8988T (cell line): Measurements from ENCODE around the gene PHC2.

ENCODE experiments used
- DNase-seq: peaks from one replicate; pipeline ENCODE4 v3.0.0; 2011

Gene PHC2

GRCh38 chr1:33445108-33445507 is 14.2 kb upstream of the PHC2 start:
- DNase-seq, result no peak

GRCh38 chr1:33443705-33444180 is 12.8 kb upstream of the PHC2 start:
- DNase-seq, result no peak

DNA sequence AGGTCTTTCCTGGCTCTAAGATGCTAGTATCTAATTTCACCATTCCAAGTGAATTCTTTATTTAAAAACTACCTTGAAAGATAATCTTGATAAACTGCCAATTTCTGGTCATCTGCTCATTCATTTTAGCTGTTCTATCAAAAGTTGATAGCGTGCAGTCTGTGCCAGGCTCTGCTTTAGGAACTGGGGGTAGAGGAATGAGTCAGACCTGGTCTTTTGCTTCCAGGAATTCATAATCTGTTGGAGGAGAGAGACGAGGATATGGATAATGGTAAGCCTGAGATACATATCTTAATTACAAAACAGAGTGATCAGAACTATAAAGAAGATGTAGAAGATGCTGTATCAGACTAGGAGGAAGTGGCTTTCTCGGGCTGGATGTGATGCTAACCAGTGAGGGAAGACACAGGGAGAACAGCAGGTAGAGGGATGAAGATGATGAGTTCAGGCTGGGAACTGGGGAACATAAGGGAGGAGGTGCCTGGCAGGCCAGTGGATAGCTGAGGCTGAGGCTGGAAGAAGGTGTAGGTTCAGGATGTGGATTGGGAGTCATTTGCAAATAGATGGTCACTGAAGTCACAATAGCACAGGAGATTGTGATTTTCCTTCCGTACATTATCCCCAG is 12.3 kb upstream of the PHC2 start:
- DNase-seq, result no peak

DNA sequence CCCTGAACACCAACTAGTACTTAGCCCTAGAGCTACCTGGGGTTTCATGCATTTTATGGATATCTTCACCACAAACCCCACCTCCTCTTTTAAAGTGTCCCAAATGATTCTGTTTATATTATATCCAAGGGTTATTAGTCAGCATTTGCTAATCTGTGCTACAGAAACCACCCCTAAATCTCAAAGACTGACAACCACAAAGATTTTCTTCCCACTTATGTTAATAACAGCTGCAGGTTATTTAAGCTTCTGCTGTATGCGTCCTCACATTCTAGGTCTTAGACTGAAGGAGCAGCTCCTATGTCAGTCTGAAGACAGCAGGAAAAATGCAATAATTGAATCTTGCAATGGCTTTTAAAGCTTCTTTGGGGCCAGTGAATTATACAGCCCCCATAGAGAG is 11.2 kb upstream of the PHC2 start:
- no peak for DNase-seq

- DNase-seq, result no peak
Observed at GRCh38 chr1:33441088-33441745, 10.3 kb upstream of the PHC2 start.

- no peak for DNase-seq
Observed at GRCh38 chr1:33439662-33440061, 8.8 kb upstream of the PHC2 start.

- no peak for DNase-seq
Observed at GRCh38 chr1:33438364-33439160, 7.7 kb upstream of the PHC2 start.

DNA sequence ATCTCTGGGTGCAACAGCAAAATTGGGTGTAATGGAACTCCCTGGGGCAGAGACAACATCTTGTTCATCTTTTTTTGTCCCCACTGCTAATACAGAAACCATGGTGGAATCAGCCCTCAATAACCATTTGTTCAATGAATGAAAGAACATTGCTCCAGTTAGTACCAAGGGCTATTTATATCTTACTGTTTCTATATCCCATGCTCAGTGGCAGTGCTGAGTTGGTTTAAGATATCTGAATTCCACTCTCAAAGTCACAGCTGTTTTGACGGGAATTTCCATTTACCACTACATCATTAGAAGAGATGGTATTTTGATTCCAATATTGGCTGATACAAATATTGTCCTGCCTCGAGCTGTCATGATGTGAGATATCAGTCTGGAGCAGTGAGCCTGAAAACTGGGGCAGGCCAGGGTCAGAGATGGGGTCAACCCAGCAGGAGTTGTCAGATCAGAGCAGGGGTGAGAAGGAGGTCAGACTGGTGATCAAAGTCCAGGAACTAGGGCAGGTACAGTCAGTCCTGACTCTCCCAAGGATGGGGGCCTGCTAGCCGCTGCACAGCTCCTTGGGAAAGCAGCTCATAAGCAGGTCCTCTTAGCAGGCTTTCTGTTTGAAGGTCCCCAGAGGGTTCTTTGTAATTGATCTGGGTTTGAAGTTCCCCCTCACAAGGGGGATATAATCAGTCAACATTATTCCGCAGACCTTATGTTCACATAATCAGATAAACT is 5.8 kb upstream of the PHC2 start:
- DNase-seq, result no peak

- DNase-seq, result no peak
Observed at GRCh38 chr1:33435096-33435820, 4.4 kb upstream of the PHC2 start.

DNA sequence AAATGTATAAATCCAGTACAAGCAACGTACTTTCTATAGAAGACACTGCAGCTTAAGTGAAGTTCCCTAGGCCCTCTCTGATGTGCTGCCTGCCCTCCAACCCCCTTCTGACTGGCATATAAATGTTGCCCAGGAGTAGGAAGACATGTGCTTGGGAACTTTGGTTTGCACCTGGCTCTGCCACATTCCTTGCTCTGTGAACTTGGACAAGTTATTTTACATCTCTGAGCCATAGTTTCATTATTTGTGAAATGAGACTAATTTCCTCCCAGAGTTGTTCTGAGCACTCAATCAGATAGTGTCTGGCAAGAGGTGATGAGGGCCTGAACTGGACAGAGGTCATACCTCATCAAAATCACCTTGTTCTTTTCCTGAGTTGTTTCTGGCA is 3.5 kb upstream of the PHC2 start:
- DNase-seq, result no peak

- no peak for DNase-seq
Observed at GRCh38 chr1:33433509-33434362, 2.8 kb upstream of the PHC2 start.

- DNase-seq, result no peak
Observed at GRCh38 chr1:33429856-33430691, 821 bp downstream of the PHC2 start.

DNA sequence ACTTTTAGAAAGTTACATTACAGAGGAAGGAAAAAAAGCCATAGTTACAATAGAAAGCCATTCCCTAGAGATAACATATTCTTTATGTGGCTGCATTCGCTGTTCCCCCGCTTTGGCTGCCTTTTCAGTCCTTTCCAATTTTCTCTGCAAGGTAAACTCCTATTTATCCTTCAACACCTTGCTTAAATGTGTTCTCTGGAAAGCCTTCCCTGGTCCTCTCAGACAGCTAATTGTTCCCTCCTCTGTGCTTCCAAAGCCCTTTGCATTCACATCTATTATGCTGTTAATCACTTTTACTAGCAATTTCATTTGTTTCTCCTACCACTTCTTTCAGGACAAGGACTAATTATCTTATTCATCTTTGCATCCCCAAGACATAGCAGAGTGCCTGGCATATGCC is 1.6 kb downstream of the PHC2 start:
- DNase-seq, result no peak

DNA sequence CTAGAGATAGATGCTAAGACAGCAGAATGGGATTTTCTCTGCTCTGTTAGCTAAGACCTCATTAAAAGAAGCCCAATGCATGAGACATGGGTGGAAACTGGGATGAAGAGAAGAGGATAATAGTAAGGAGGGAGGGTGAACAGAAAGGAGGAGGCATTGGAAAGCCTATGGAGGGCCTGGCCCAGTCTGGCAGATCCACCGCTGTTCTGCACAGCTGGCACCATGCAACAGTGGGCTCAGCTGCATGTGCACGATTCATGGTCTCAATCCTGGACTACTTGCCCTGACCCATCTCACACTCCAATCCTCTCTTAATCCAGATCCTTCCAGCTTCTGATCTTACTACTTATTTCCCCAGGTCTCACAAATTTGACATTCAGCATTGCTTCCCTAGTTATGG is 2.2 kb downstream of the PHC2 start:
- no peak for DNase-seq

DNA sequence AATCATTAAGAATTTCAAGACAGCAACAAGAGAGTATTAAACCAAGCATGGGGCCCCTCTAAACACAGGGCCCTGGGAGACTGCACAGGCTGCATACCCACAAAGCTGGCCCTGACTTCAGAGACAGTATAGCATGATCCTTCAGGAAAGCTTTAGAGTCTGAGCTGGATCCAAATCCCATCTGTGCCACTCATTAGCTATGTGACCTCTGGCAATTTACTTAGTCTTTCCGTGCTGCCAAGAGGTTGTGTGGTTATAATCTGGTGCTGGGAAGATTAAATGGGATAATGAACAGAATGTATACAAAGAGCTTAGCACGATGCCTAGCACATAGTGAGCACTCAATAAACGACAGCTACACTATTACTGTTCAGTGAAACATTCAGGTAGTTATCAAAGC is 4.0 kb downstream of the PHC2 start:
- DNase-seq, result no peak

DNA sequence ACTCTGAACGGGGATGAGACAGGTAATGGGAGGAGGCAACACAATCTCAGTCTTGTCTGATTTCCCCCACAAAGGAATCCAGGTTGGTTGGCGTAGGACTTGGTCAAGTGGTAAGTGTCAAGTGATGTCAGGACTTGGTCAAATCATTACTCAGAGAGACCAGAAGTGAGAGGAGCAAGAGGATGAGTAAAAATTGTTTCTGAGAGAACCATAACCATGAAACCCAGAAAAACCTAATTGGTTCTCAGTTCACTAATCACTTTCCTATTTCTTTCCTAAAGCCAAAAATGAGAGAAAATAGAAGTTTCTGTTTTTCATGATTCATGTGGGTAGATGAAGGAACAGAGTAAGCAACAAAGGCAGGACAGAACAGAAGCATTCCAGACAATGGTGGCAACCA is 5.0 kb downstream of the PHC2 start:
- no peak for DNase-seq

DNA sequence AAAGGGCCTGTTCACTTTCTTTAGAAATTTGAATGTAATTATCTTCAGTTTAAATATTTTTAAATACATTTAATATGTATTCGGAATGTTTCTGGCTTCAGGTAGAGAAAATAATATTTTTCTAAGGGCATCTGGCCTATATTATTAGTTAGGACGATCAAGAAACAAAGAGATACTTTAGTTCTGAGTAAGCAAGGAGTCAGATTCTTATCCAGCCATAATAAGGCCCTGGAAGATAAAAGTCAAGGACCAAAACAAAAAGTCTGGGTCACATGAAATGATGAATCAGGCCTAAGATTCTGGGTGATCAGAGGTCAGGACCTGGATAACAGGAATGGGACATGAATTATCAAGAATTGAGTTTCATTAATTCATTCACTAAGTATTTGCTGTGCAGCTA is 6.3 kb downstream of the PHC2 start:
- DNase-seq, result no peak

GRCh38 chr1:33424205-33424604 is 6.7 kb downstream of the PHC2 start:
- DNase-seq, result no peak

- no peak for DNase-seq
Observed at GRCh38 chr1:33420870-33421775, 9.8 kb downstream of the PHC2 start.

DNA sequence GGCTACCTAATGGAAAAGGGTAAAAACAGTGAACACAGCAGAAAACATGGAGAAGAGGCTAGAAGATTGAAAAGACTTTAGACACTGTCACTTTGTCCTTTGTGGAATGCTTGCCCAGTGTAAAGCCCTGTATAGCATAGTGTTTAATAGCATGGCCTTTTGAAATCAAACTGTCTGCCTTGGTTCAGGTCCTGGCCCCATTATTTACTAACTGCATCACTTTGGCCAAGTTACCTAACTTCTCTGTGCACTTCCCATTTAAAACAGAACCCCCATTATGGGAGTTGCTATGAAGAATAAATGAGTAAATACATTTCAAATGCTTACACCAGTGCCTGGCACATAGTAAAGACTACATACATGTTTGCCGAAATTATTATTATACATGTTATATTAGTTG is 12.1 kb downstream of the PHC2 start:
- no peak for DNase-seq
